Dedifferentiated amniotic fluid mesenchymal stem cell (primary cell): ENCODE measurements around the gene G3BP1.
"Not testable (repeated sequence)": the region's sequence is repeated elsewhere in the genome, so short reads cannot be mapped to it uniquely, and the experiment has no call there.

Source experiments
- DNase-seq: peaks from one replicate; pipeline ENCODE4 v3.0.0-alpha.2; 2016; ENCODE audit errors: extremely low spot score

G3BP1 gene

GRCh38 chr5:151755383-151755782 is 16.4 kb upstream of the G3BP1 start:
- no peak for DNase-seq

GRCh38 chr5:151757233-151758140 is 14.3 kb upstream of the G3BP1 start:
- no peak for DNase-seq

DNA sequence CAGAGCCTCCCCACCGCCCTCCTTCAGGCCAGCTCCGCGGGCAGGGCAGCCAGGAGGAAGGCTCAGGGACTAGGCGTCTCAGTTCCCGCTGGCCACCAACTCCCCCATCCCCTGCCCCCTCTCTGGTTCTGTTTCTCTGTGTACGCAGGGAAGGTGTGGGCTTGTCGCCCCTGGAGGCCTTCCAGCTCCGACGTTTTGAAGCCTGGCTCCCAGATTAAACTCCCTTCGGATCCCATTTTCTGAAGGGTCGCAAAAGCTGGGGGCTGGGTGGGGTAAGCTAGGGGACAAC is 13.7 kb upstream of the G3BP1 start:
- no peak for DNase-seq

DNA sequence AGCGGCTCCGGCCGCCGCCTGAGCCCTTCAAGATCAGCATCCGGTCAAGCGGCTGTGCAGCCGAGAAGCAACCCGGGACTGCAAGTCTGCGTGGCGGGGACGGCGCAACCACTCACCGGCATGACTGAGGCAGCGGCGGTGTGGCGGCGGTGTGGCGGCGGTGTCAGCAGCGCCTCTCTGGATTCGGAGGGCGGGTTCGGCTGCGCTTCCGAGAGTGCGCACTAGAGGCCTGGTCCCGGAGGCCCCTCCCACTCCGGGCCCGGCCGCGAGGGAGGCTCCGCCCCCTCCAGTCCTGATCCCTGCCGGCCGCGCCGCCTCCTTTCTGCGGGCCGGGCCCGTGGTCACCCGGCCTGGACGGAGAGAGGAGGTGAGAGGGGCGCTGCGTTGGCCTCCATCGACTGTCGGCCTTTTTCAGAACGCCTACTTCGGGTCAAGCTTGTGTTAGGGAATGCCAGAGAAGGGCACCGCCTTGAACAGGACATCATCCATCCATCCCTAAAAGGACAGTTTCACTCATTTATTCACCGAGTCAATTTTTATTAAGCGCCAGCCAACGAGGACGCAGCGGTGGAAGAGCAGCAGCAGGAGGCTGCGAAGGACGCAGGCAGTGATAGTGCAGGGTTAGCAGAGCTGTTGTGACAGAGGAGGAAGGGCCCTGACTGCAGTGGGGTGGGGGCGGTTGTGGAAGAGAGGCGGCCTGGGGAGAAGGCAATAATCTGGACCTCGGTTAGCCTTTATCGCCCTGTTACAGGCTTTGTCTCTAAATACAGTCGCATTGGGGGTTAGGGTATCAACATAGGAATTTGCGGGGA is 13.1 kb upstream of the G3BP1 start, which contains the start of gene ATOX1:
ATOX1 (minus strand) TSS at position 202 of the 812 bp plus-strand sequence; CDS start at position 122, 80 bp downstream.
- peak; percentile 93 for DNase-seq

DNA sequence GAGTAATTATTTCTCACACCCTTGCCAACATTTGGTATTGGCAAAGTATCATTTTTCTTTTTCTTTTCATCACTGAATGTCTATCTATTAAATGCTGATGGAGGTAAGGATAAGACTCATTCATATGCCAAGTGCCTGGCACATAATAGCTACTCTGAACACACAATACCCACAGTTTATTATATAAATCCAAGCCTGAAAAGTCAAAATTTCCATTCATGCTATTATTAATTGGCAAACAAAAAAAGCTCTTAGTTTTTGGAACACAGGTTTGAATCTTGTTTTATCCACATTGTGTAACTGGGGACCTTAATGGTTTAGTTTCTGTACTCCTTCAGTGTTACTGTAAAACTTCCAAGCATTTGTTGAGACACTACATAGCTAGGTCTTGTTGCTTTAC is 7.0 kb upstream of the G3BP1 start:
- DNase-seq = no peak

DNA sequence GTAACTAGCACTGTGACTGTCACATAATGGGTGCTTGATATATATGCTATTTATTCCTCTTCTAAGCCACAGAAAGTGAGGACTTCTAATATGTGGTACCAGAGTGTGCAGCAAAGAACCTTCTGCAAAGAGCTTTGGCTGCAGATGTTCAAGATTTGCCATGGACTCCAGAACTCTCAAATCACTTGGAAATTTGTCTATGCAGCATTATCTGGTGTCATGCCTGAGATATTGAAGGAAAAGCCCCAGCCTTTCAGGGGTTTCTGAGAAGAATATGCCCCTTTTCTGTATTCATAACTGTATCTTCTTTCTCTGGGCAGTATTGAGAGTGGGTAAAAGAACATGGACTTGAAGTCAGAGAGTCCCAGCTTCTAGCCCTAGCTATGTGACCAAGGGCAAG is 4.8 kb upstream of the G3BP1 start:
- DNase-seq = no peak

- DNase-seq = peak; percentile 19
Measured at GRCh38 chr5:151770383-151771258, 1.1 kb upstream of the G3BP1 start.

- DNase-seq = peak; percentile 23
Measured at GRCh38 chr5:151772029-151772845, 483 bp downstream of the G3BP1 start.

GRCh38 chr5:151772846-151773561 is 1.2 kb downstream of the G3BP1 start:
- no peak for DNase-seq

DNA sequence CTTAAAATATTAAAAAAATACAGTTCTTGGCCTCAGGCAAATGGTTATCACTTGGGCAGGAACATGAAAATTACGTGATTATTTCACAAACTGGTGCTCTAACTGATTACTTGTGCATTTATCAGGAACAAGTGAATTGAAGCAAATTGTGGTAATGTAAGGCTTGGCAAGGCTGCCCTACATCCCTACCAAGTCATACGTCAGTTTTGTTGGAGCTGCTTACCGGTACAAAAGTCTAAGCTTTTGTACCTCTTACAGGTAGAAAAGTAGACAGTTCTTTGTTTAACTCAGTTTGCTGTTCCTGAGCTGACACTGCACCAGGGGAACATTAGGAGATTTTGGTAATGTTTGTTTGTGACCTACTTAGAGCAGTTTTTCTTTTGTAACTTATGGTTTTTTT is 2.2 kb downstream of the G3BP1 start:
- DNase-seq = no peak

DNA sequence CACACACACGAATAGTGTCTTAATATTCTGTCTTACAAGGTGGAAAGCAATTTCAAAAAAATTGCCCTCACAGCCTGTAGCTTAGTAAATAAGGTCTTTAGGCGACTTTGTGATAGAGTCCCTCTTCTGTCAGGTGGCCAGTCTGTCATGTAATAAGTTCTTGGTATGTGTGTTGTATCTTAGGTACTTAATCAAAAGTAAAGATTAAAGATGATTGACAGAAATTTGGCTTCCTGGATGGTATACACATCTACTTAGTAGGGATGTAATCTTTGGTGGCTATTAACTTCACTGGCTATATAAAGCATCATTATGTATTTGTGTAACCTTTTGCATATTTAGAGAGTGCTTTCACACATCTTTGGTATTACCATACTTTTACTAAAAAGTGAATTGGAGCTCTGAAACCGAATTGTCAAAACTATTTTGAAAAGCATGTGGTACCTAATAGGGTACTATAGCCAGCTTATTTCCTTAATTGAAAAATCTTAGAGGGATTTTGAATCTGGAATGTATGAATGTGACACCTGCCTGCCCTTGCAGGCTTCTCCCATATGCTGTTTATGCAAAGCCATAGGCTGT is 3.4 kb downstream of the G3BP1 start:
- no peak for DNase-seq

DNA sequence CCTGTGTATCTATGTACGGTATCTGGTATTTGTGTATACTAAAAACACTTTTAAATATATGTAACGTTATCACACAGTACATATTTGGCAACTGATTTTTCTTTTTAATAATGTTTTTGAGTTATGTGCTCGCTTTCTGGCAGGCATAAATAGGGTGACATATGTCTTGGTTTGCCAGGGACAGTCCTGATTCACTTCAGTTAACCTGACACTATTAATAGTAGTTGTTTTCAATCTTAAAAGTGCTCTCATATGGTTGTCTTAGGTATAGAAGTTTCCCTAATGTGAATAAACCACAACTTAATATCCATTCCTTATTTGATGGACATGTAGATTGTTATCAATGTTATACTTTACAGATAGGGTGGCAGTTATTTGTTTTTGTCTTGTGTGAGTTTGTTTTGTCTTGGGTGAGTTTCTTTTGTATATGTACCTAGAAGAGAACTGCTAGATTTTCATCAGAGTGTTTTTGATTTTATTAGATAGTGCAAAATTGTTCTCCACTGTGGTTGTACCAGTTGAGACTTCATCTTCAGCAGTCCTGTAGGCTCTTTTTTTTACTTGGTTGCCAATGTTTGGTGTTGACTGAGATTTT is 7.9 kb downstream of the G3BP1 start:
- no peak for DNase-seq

DNA sequence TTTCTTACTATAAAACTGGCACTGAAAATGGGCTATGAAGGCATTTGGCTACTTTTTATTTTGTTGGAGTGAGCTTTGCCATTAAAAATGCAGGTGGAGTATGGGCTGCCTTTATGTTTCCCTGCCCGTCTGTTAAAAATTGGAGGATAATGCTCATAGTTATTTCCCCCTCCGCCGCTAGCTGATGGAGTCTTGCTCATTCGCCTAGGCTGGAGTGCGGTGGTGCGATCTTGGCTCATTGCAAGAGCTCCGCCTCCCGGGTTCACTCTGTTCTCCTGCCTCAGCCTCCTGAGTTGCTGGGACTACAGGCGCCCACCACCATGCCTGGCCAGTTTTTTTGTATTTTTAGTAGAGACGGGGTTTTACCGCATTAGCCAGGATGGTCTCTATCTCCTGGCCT is 8.6 kb downstream of the G3BP1 start:
- DNase-seq = no peak

DNA sequence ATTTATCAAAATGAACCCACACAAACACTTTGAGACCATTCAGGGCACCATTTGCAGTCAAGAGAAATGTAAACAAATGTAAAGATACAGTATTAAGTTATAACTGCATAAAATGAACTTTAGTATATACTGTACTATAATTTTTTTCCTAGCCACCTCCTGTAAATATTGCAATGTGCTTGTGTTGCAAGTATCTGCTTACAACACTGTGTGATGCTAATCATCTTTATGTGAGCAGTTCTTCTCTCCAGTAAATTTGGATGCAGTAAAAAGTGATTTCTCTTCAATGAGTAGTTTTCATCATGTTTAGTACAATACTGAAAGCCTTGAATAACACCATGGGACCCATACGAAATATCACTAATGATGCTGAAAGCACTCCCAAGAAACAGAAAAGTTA is 9.4 kb downstream of the G3BP1 start:
- no peak for DNase-seq

DNA sequence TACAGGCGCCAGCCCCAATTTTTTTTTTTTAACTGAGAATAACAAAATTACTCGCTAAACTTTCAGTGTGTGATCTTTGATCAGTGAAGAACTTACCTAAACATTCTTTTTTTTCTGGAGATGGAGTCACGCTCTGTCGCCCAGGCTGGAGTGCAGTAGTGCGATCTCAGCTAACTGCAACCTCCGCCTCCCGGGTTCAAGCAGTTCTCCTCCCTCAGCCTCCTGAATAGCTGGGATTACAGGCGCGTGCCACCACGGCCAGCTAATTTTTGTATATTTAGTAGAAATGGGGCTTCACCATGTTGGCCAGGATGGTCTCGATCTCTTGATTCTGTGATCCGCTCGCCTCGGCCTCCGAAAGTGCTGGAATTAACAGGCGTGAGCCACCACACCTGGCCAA is 11.9 kb downstream of the G3BP1 start:
- not testable (repeated sequence) for DNase-seq

DNA sequence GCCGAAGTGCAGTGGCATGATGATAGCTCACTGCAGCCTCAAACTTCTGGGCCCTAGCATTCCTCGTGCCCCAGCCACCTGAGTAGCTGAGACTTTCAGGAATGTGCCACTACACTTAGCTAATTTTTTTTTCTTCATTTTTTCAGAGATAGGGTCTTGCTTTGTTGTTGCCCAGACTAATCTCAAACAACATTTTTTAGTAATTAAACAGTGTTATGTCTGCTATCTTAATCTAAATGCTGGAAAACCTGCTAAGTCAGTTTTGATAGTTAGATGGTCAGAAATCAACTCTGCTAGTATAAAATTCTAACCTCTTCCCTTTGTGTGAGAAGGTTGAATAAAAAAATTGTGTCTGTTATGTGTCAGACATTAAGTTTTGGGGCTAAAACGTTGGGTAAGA is 12.4 kb downstream of the G3BP1 start:
- no peak for DNase-seq

DNA sequence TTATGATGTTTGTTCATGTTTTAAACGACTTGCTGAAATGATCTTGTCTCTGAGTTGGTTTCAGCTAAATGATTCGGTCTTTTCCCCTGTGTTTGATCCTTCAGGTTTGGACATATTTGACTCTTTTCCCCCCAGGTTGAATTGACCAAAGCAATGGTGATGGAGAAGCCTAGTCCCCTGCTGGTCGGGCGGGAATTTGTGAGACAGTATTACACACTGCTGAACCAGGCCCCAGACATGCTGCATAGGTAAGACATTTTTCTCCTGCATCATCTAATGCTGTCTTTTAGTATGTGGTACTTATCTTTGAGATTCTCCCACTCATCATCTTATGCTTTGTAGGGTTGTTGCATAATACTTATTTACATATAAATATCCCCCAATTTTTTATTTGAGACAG is 14.7 kb downstream of the G3BP1 start:
- DNase-seq = no peak

DNA sequence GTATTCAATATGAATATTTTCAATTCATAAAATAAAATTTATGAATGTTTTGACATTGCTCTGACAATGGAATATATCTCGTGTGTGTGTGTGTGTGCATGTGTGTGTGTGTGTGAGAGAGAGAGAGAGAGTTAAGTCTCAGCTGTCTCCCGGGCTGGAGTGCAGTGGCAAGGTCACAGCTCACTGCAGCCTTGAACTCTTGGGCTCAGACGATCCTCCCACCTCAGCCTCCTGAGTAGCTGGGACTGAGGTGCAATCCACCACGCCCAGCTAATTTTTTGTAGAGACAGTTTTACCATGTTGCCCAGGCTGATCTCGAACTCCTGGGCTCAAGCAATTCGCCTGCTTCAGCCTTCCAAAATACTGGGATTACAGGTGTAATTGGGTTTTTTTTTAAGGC is 16.1 kb downstream of the G3BP1 start:
- DNase-seq = no peak

GRCh38 chr5:151793358-151793757 is 21.6 kb downstream of the G3BP1 start:
- no peak for DNase-seq

- no peak for DNase-seq
Measured at GRCh38 chr5:151795426-151795825, 23.7 kb downstream of the G3BP1 start.
